ENCODE data around the gene DOCK4.

- TF ChIP-seq EP300 (IDR thresholded peaks at IDR 0.05) (no peak), CTCF (IDR thresholded peaks at IDR 0.05) (no peak)
Observed at GRCh38 chr7:112120696-112121217, 85.4 kb downstream of the DOCK4 start.
